A549 (cell line): ENCODE measurements around the gene TEX52. TPM values are rescaled to one million over a fixed set of nuclear protein-coding genes. Genes with fewer than 3 reads are reported as not detected.
"Not testable (repeated sequence)": the region's sequence is repeated elsewhere in the genome, so short reads cannot be mapped to it uniquely, and the experiment has no call there.

ENCODE experiments used
- ATAC-seq, 2 experiments: fragments of 200-7000 bp in 1 of 2; fragments of >200 bp in 1 of 2; cut with Nextera tagmentation in 1 of 2; cut with Tn5 transposase in 1 of 2; 3 replicates each; pipeline versions ENCODE4 v1.8.0 to v1.9.1; 2018 to 2020; ENCODE audit warnings: mild to moderate bottlenecking in 1 of 2, moderate library complexity in 1 of 2
- CTCF ChIA-PET: fragments of 300-600 bp; sonication (Branson Sonifier 250); formaldehyde crosslinking; extraction: SDS; loops from one replicate; lab custom pipeline; 2021; ENCODE audit warnings: antibody characterized with exemption, inconsistent platforms; lab: Yijun Ruan, JAX
- POLR2A ChIA-PET: fragments of 350-600 bp; formaldehyde crosslinking; extraction: SDS; loops from one replicate; lab custom pipeline; 2021; ENCODE audit warnings: antibody characterized with exemption, inconsistent platforms; lab: Yijun Ruan, JAX
- DNase-seq, 2 experiments: peaks; one replicate each; pipeline versions ENCODE4 v3.0.0 to v3.0.0-alpha.2; 2011 to 2016; ENCODE audit warnings: low read depth in 1 of 2, low spot score in 1 of 2
- FAIRE-seq: peaks from 2 replicates; lab custom pipeline; 2011; peaks lifted over from hg19 to GRCh38; lab: Jason Lieb, UNC
- H3K27ac ChIP-seq, 2 experiments: fragments of >200 bp; sonication (Bioruptor Twin); formaldehyde crosslinking; 3 replicates each; pipeline ENCODE4 v1.5.1; 2016 to 2017
- H3K4me1 ChIP-seq: fragments of >200 bp; sonication (Bioruptor Twin); formaldehyde crosslinking; 3 replicates; pipeline ENCODE4 v1.6.1; 2016
- H3K4me2 ChIP-seq: fragments of >200 bp; sonication (Bioruptor Twin); formaldehyde crosslinking; 3 replicates; pipeline ENCODE4 v1.6.1; 2016
- H3K4me3 ChIP-seq: fragments of >200 bp; sonication (Bioruptor Twin); formaldehyde crosslinking; 3 replicates; pipeline ENCODE4 v1.5.1; 2016
- H3K9me3 ChIP-seq: fragments of >200 bp; sonication (Bioruptor Twin); formaldehyde crosslinking; 3 replicates; pipeline ENCODE4 v1.6.1; 2016
- ATOH8 ChIP-seq: fragments of 250-450 bp; sonication (Bioruptor Pico); IDR thresholded peaks from 2 replicates; pipeline ENCODE4 v1.5.0; 2020; ENCODE audit warnings: low read depth, mild to moderate bottlenecking, moderate library complexity
- BHLHE40 ChIP-seq: IDR thresholded peaks from 2 replicates; pipeline ENCODE4 v1.6.1; 2012; ENCODE audit warnings: low read depth, low read length, inconsistent platforms
- CBX8 ChIP-seq: fragments of 200-600 bp; sonication (generic); IDR thresholded peaks from 2 replicates; pipeline ENCODE4 v1.6.1; 2016
- CHD4 ChIP-seq: fragments of 200-600 bp; sonication (generic); IDR thresholded peaks from 2 replicates; pipeline ENCODE4 v1.6.1; 2016; ENCODE audit warnings: antibody characterized with exemption, mild to moderate bottlenecking, borderline replicate concordance
- CTCF ChIP-seq: fragments of >200 bp; sonication (Bioruptor Twin); formaldehyde crosslinking; IDR thresholded peaks from 3 replicates; pipeline ENCODE4 v1.5.1; 2016
- FOXS1 ChIP-seq: fragments of 250-450 bp; sonication (Bioruptor Pico); IDR thresholded peaks from 2 replicates; pipeline ENCODE4 v1.5.0; 2020; ENCODE audit warnings: mild to moderate bottlenecking, moderate library complexity
- HDAC2 ChIP-seq: fragments of 200-600 bp; sonication (generic); IDR thresholded peaks from 2 replicates; pipeline ENCODE4 v1.6.1; 2016
- HES2 ChIP-seq: fragments of >200 bp; sonication (Bioruptor Twin); formaldehyde crosslinking; IDR thresholded peaks from 2 replicates; pipeline ENCODE4 v1.6.1; 2016
- HEYL ChIP-seq: fragments of 250-450 bp; sonication (Bioruptor Pico); IDR thresholded peaks from 2 replicates; pipeline ENCODE4 v1.8.0; 2021; ENCODE audit warnings: mild to moderate bottlenecking, moderate library complexity
- HOXB5 ChIP-seq: fragments of 250-450 bp; sonication (Bioruptor Pico); IDR thresholded peaks from 2 replicates; pipeline ENCODE4 v1.5.0; 2020; ENCODE audit warnings: mild to moderate bottlenecking, moderate library complexity
- JUN ChIP-seq, 2 experiments: fragments of >200 bp; sonication (Bioruptor Twin); formaldehyde crosslinking; IDR thresholded peaks; 2 replicates in 1 of 2; 3 replicates in 1 of 2; pipeline ENCODE4 v1.6.1; 2016 to 2017
- MAFK ChIP-seq: fragments of 450-650 bp; IDR thresholded peaks from 2 replicates; pipeline ENCODE4 v1.6.1; 2014; ENCODE audit not compliant: partially characterized antibody
- MAZ ChIP-seq: fragments of 150-350 bp; IDR thresholded peaks from 2 replicates; pipeline ENCODE4 v1.6.1; 2014; ENCODE audit warnings: antibody characterized with exemption, low read depth, low read length, borderline replicate concordance
- NPAS2 ChIP-seq: fragments of 250-450 bp; sonication (Bioruptor Pico); IDR thresholded peaks from 2 replicates; pipeline ENCODE4 v1.8.0; 2022; ENCODE audit warnings: mild to moderate bottlenecking, moderate library complexity, borderline replicate concordance
- POLR2A ChIP-seq: IDR thresholded peaks from 2 replicates; pipeline ENCODE4 v1.6.1; 2012; ENCODE audit warnings: mild to moderate bottlenecking, low read length
- POLR2AphosphoS2 ChIP-seq: conservative IDR thresholded peaks from 2 replicates; pipeline ENCODE4 v1.6.1; 2012; ENCODE audit warnings: low read length, improper control_type of control experiment, inconsistent platforms
- RAD21 ChIP-seq, 2 experiments: fragments of >200 bp in 1 of 2; sonication (Bioruptor Twin) in 1 of 2; formaldehyde crosslinking in 1 of 2; IDR thresholded peaks in 1 of 2; conservative IDR thresholded peaks in 1 of 2; 2 replicates in 1 of 2; 3 replicates in 1 of 2; pipeline ENCODE4 v1.6.1; 2012 to 2018; ENCODE audit warnings: inconsistent platforms in 1 of 2
- RCOR1 ChIP-seq: fragments of 150-350 bp; IDR thresholded peaks from 2 replicates; pipeline ENCODE4 v1.6.1; 2014; ENCODE audit warnings: antibody characterized with exemption, low read length, low read depth
- RFX5 ChIP-seq: fragments of 450-650 bp; IDR thresholded peaks from 2 replicates; pipeline ENCODE4 v1.7.1; 2014; ENCODE audit warnings: antibody characterized with exemption, mild to moderate bottlenecking, moderate library complexity
- SREBF2 ChIP-seq: fragments of 450-650 bp; IDR thresholded peaks from 2 replicates; pipeline ENCODE4 v1.6.1; 2014; ENCODE audit warnings: mild to moderate bottlenecking, moderate library complexity
- TP53 ChIP-seq: fragments of 250-450 bp; sonication (Bioruptor Pico); IDR thresholded peaks from 2 replicates; pipeline ENCODE4 v1.5.0; 2021; ENCODE audit warnings: mild to moderate bottlenecking, moderate library complexity
- ZFP36 ChIP-seq: fragments of 450-650 bp; IDR thresholded peaks from 2 replicates; pipeline ENCODE4 v1.6.1; 2014; ENCODE audit warnings: borderline replicate concordance; ENCODE audit not compliant: partially characterized antibody
- ZNF302 ChIP-seq: fragments of 250-450 bp; sonication (Bioruptor Pico); IDR thresholded peaks from 2 replicates; pipeline ENCODE4 v1.9.0; 2021; ENCODE audit warnings: inconsistent platforms, mild to moderate bottlenecking, moderate library complexity
- ZSCAN20 ChIP-seq: fragments of 250-450 bp; sonication (Bioruptor Pico); IDR thresholded peaks from 2 replicates; pipeline ENCODE4 v1.8.0; 2022; ENCODE audit warnings: mild to moderate bottlenecking, moderate library complexity
- WGBS: methylation state at CpG from one replicate; pipeline ENCODE4 v1.1.6; 2017; ENCODE audit errors: missing lambda C conversion rate; 5-methylcytosine and 5-hydroxymethylcytosine counted together
- polyA plus RNA-seq, 4 experiments: library from polyadenylated mRNA; depleted of rRNA in 3 of 4; stranded (reverse); fragments of >200 nt; fragmentation: RNase III in 1 of 4; extraction: RNeasy Plus Mini Kit Qiagen cat#74134 plus additional on column Dnase treatment in 1 of 4; gene quantifications; 2 replicates in 3 of 4; 3 replicates in 1 of 4; pipeline ENCODE4 v1.2.3, GENCODE V29; 2011 to 2017

TEX52 gene
- polyA plus RNA-seq, 2 of the 4 experiments (the other 2 are of a cell fraction) = not detected

- H3K4me2 ChIP-seq, H3K27ac ChIP-seq, ATAC-seq, DNase-seq, H3K4me3 ChIP-seq, H3K4me1 ChIP-seq, FAIRE-seq, POLR2A ChIA-PET, H3K9me3 ChIP-seq: not testable (repeated sequence)
- WGBS = 80% methylated on average over 9 of the region's 9 CpGs
- TF ChIP-seq MAFK = peak; percentile 18
- CTCF ChIA-PET = interaction anchor here (0.5 kb wide), 1 partner anchor 200 kb away, joined by 3 read pairs; no protein-coding TSS in a partner anchor
These were observed 12.3 kb upstream of the TEX52 start for GRCh38 chr12:2868986-2869632.

- no peak for TF ChIP-seq RFX5
- TF ChIP-seq CTCF = no peak
- TF ChIP-seq ATOH8 (CRISPR knock-in tag) = no peak
- TF ChIP-seq CBX8 = no peak
- no peak for TF ChIP-seq HOXB5 (CRISPR knock-in tag)
- no peak for TF ChIP-seq CHD4
- TF ChIP-seq POLR2A = no peak
- TF ChIP-seq RCOR1 = no peak
- TF ChIP-seq MAFK = no peak
- TF ChIP-seq ZNF302 (CRISPR knock-in tag) = no peak
- TF ChIP-seq NPAS2 (CRISPR knock-in tag) = no peak
- no peak for TF ChIP-seq SREBF2
- TF ChIP-seq POLR2AphosphoS2 = no peak
- TF ChIP-seq FOXS1 = no peak
- TF ChIP-seq ZSCAN20 = no peak
- TF ChIP-seq, all 56 proteins: peak for 0
- no peak for ATAC-seq
- no peak overlapping the region for H3K4me2 ChIP-seq
- H3K9me3 ChIP-seq = no peaks in the 10 kb centered on the region
- ChIA-PET POLR2A (interaction anchor here (1.1 kb wide), 1 partner anchor 10 kb away, joined by 3 read pairs; no protein-coding TSS in a partner anchor), CTCF (interaction anchor here (0.7 to 3.0 kb wide), 5 partner anchors 10 to 209 kb away, joined by 3 to 19 read pairs (median 5); no protein-coding TSS in a partner anchor)
- no peak for DNase-seq
- no peak for FAIRE-seq
- WGBS = 92% methylated on average over 9 of the region's 9 CpGs
- H3K27ac ChIP-seq = no peak overlapping the region
- H3K4me3 ChIP-seq = no peak overlapping the region
- H3K4me1 ChIP-seq = no peaks in the 10 kb centered on the region
These were observed 7.4 kb upstream of the TEX52 start for GRCh38 chr12:2864198-2864597.

- POLR2A ChIA-PET = interaction anchor here (0.5 to 1.1 kb wide), 2 partner anchors 10 to 12 kb away, joined by 3 read pairs; no protein-coding TSS in a partner anchor
- H3K4me3 ChIP-seq, H3K9me3 ChIP-seq, H3K4me2 ChIP-seq, H3K27ac ChIP-seq, FAIRE-seq, ATAC-seq, DNase-seq, H3K4me1 ChIP-seq: not testable (repeated sequence)
- CTCF ChIA-PET = interaction anchor here (0.7 to 3.0 kb wide), 5 partner anchors 9 to 81 kb away, joined by 3 to 19 read pairs (median 6); no protein-coding TSS in a partner anchor
- 94% methylated on average over 7 of the region's 7 CpGs for WGBS
These were observed 6.6 kb upstream of the TEX52 start for GRCh38 chr12:2863402-2863801.

- FAIRE-seq = no peak
- Histone ChIP-seq H3K9me3 (no peaks in the 10 kb centered on the region), H3K4me3 (no peak overlapping the region), H3K4me2 (no peak overlapping the region), H3K4me1 (no peaks in the 10 kb centered on the region)
- ChIA-PET CTCF (interaction anchor here (0.6 to 1.6 kb wide), 3 partner anchors 9 to 1203 kb away, joined by 3 to 6 read pairs (median 3); no protein-coding TSS in a partner anchor), POLR2A (interaction anchor here (0.5 kb wide), 1 partner anchor 12 kb away, joined by 3 read pairs; no protein-coding TSS in a partner anchor)
- 89% methylated on average over 7 of the region's 7 CpGs for WGBS
- TF ChIP-seq MAZ = no peak
- TF ChIP-seq HDAC2 = no peak
- TF ChIP-seq ZFP36 = no peak
- TF ChIP-seq TP53 (CRISPR knock-in tag) = no peak
- TF ChIP-seq HES2 = no peak
- no peak for TF ChIP-seq RAD21 (conservative IDR thresholded peaks at IDR 0.05 in 1 of 2, IDR thresholded peaks at IDR 0.05 in 1 of 2)
- no peak for TF ChIP-seq BHLHE40
- no peak for TF ChIP-seq HEYL (CRISPR knock-in tag)
- no peak for TF ChIP-seq SREBF2
- TF ChIP-seq JUN (IDR thresholded peaks at IDR 0.05) = no peak
- TF ChIP-seq, all 56 proteins: peak for 0
- no peak; a peak in 1 of 6 replicates for ATAC-seq
- H3K27ac ChIP-seq = no peak overlapping the region
- DNase-seq = no peak
These were observed 6.0 kb upstream of the TEX52 start for GRCh38 chr12:2862876-2863275.
